ENCODE measurements around the gene CELF6. TPM values are rescaled to one million over a fixed set of nuclear protein-coding genes. Genes with fewer than 3 reads are reported as not detected.
A peak's percentile ranks its signal among the peaks of the same experiment; 100 is the strongest.

The CELF6 gene
- polyA plus RNA-seq, 1 experiment: 0.10 TPM

DNA sequence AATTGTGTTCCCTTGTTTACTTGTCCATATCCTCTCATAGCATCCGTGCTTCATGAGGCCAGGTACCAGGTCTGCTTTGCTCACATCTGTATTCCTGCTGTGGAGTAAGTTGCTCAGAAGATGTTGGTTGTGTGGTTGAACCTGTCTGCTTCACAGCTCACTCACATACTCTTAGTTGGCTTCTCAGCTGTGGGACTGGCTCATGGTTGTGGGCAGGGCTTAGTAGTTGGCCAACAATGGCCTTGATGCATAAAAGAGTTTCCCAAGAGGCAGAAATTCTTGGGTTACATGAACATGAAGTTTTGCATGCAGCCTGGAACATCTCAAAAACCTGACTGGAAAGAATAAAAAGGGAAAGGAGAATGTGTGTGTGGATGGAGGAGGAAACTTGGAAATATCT, 17.0 kb downstream of the CELF6 start:
- TF ChIP-seq, protein P1, sequence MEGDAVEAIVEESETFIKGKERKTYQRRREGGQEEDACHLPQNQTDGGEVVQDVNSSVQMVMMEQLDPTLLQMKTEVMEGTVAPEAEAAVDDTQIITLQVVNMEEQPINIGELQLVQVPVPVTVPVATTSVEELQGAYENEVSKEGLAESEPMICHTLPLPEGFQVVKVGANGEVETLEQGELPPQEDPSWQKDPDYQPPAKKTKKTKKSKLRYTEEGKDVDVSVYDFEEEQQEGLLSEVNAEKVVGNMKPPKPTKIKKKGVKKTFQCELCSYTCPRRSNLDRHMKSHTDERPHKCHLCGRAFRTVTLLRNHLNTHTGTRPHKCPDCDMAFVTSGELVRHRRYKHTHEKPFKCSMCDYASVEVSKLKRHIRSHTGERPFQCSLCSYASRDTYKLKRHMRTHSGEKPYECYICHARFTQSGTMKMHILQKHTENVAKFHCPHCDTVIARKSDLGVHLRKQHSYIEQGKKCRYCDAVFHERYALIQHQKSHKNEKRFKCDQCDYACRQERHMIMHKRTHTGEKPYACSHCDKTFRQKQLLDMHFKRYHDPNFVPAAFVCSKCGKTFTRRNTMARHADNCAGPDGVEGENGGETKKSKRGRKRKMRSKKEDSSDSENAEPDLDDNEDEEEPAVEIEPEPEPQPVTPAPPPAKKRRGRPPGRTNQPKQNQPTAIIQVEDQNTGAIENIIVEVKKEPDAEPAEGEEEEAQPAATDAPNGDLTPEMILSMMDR (IDR thresholded peaks at IDR 0.05; ENCODE audit: low read depth, low read length): no peak
- CTCF ChIA-PET: no interaction called here

DNA sequence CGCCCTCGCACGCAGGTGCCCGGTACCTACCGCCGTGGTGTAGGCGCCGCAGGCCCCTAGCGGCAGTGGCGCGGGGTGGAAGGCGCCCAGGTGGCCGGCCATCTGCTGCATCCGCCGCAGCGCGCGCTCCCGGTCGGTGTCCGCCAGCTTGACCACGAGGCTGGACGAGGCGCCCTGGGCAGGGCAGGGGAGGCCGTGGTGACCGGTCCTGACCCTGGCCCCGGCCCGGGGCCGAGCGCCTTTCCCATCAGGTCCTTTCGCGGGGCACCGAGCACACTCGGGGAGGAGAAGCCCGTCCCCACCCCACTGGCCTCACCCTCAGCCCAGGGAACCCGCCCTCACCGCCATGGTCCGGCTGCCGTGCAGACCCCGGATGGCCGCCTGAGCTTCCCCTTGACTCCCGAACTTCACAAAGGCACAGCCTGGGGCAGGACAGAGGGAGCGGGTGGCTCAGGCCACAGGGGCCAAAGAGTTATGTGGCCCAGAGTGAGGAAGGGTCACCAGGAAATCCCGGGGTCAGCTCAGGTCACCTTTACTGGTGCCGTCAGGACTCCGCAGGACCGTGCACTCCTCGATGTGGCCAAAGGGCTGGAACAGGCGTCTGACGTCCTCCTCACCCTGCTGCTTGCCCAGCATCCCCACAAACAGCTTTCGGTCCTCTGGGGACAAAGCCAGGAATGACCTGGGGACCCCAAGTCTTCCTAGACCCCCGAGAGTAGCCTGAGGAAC, 30.2 kb downstream of the CELF6 start:
- no peak for DNase-seq (ENCODE audit: low read depth, low spot score)

More for the DNA sequence above, 17.0 kb downstream of the CELF6 start:
- no peak for DNase-seq (ENCODE audit: low read depth, low spot score)
- H3K27ac ChIP-seq (ENCODE audit: low read depth, low read length): no peak overlapping the region
- POLR2A ChIA-PET: no interaction called here
- H3K27me3 ChIP-seq (ENCODE audit: control insufficient read depth, insufficient read depth, low read length): peaks cover 9% of the 10 kb centered on the region
- H3K9me3 ChIP-seq (ENCODE audit: control insufficient read depth, insufficient read depth, low read length): no peaks in the 10 kb centered on the region
- no peak overlapping the region for H3K4me3 ChIP-seq (ENCODE audit: low read depth, low read length)

DNA sequence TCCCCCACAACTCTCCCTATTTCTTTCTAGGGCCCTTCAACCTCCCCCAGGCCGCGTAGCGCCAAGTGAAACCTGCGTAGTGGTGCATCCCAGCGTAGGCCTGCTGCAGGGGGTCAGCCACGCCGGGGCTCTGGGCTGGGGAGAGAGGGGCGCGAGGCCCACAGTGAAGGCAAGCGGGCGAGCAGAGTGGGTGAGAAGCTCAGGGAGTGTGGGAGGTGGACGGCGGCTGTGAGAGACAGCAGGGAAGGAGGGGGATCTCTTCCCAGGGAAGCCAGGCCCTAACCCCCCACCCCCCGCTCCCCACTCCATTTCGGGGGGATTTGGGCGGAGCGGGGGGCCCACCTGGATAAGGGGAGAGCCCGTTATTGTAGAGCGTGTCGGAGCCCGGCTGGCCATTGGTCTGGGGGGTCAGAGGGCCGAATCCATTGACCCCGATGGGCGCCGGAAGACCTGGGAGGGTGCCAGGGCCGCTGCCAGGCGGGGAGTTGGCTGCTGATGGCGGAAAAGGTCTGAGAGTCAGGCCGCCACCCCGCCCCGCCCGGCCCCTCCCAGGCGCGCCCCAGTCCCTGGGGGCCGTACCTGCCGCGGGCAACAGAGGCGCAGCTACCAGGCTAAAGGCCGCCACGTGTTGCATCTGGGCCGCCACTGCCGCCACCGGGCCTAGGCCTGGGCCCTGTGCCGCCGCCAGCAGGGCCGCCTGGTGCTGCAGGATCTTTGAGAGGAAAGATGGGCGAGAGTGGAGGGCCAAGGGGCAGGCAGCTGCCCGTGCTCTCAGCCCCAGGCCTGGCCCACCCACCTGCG, 31.0 kb downstream of the CELF6 start:
- ChIA-PET POLR2A (no interaction called here), CTCF (no interaction called here)
- no peak for DNase-seq (ENCODE audit: low read depth, low spot score)
- Histone ChIP-seq H3K9me3 (ENCODE audit: control insufficient read depth, insufficient read depth, low read length) (no peaks in the 10 kb centered on the region), H3K4me3 (ENCODE audit: low read depth, low read length) (no peak overlapping the region), H3K27ac (ENCODE audit: low read depth, low read length) (no peak overlapping the region), H3K27me3 (ENCODE audit: control insufficient read depth, insufficient read depth, low read length) (peaks cover 23% of the 10 kb centered on the region)
- TF ChIP-seq, protein P1 (IDR thresholded peaks at IDR 0.05; ENCODE audit: low read depth, low read length): no peak

More for the DNA sequence above, 30.2 kb downstream of the CELF6 start:
- ChIA-PET POLR2A (no interaction called here), CTCF (no interaction called here)
- TF ChIP-seq, protein P1 (IDR thresholded peaks at IDR 0.05; ENCODE audit: low read depth, low read length): no peak
- Histone ChIP-seq H3K4me3 (ENCODE audit: low read depth, low read length) (no peak overlapping the region), H3K9me3 (ENCODE audit: control insufficient read depth, insufficient read depth, low read length) (no peaks in the 10 kb centered on the region), H3K27ac (ENCODE audit: low read depth, low read length) (no peak overlapping the region), H3K27me3 (ENCODE audit: control insufficient read depth, insufficient read depth, low read length) (peaks cover 23% of the 10 kb centered on the region)

DNA sequence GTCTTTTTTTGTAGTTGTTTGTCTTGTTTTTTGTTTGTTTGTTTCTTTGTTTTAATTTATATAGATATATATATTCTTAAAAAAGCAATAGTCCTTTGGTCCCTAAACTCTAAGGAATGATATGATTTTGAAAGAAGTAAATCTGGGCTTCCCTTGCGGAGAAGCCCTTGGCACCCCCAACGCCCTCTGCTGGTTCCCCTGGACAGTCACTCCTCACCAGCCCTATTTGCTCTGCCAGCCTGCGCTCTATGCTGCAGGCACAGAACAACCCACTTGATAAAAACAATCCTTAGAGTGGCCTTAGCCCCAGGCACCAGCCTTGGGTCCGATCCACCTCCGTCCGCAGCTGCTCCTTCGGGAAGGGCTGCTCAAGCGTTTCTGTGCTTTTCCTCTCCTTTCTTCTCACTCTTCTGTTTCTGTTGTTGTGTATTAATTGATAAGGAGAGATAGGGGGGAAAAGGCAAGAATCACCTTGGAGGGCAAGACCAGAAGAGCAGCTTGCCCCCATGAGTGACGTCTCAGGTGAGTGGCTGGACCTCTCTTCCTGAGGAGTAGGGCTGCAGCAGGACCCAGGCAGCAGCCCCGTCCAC, 33.9 kb downstream of the CELF6 start:
- Histone ChIP-seq H3K27ac (ENCODE audit: low read depth, low read length) (no peak overlapping the region), H3K9me3 (ENCODE audit: control insufficient read depth, insufficient read depth, low read length) (no peaks in the 10 kb centered on the region), H3K27me3 (ENCODE audit: control insufficient read depth, insufficient read depth, low read length) (peaks cover 6% of the 10 kb centered on the region), H3K4me3 (ENCODE audit: low read depth, low read length) (no peak overlapping the region)
- TF ChIP-seq, protein P1 (IDR thresholded peaks at IDR 0.05; ENCODE audit: low read depth, low read length): peak; percentile 59
- no peak for DNase-seq (ENCODE audit: low read depth, low spot score)
- ChIA-PET POLR2A (no interaction called here), CTCF (interaction anchor here (0.6 to 2.5 kb wide), 4 partner anchors 13 to 591 kb away, joined by 3 to 13 read pairs (median 4); no protein-coding TSS in a partner anchor)
